Adrenal gland (tissue), 19 donors: ENCODE data around the gene HS3ST1. TPM values are rescaled to one million over a fixed set of nuclear protein-coding genes. Genes with fewer than 3 reads are reported as not detected.

Source experiments
- DNase-seq, 7 donors: peaks; one replicate each; pipeline ENCODE4 v3.0.0-alpha.2; 2019 to 2020
- H3K27ac ChIP-seq, 5 donors: fragments of 200-600 bp; sonication (generic) in 4 of 5; 1 replicate in 3 of 5; 2 replicates in 2 of 5; pipeline versions ENCODE4 v1.5.1 to v1.8.0; 2016 to 2020; ENCODE audit warnings: mild to moderate bottlenecking in 1 of 5
- H3K27me3 ChIP-seq: fragments of 200-600 bp; 2 replicates; pipeline ENCODE4 v1.8.0; 2021
- H3K36me3 ChIP-seq, 2 donors: fragments of 200-600 bp; replicated peaks in 1 of 2; 1 replicate in 1 of 2; 2 replicates in 1 of 2; pipeline versions ENCODE4 v1.5.1 to v1.8.0; 2018 to 2022
- H3K4me1 ChIP-seq, 2 donors: fragments of 200-600 bp; replicated peaks in 1 of 2; 1 replicate in 1 of 2; 2 replicates in 1 of 2; pipeline versions ENCODE4 v1.5.1 to v1.8.0; 2018 to 2021
- H3K4me3 ChIP-seq, 4 donors: fragments of 200-600 bp; sonication (generic) in 3 of 4; one replicate each; pipeline ENCODE4 v1.5.1; 2016 to 2018
- H3K9me3 ChIP-seq, 3 donors: fragments of 200-600 bp; sonication (generic) in 1 of 3; replicated peaks in 1 of 3; 1 replicate in 2 of 3; 2 replicates in 1 of 3; pipeline versions ENCODE4 v1.5.1 to v1.8.0; 2016 to 2021
- CTCF ChIP-seq, 6 experiments: fragments of 450-650 bp in 4 of 6; fragments of 200-600 bp in 2 of 6; sonication (generic) in 1 of 6; IDR thresholded peaks; 1 replicate in 5 of 6; 2 replicates in 1 of 6; pipeline versions ENCODE4 v1.5.1 to v1.8.0; 2016 to 2021; ENCODE audit warnings: antibody characterized with exemption in 6 of 6, mild to moderate bottlenecking in 2 of 6, moderate library complexity in 1 of 6
- POLR2A ChIP-seq, 2 donors: fragments of 450-650 bp; IDR thresholded peaks; one replicate each; pipeline ENCODE4 v1.6.1; 2017; ENCODE audit warnings: antibody characterized with exemption in 2 of 2, mild to moderate bottlenecking in 2 of 2, moderate library complexity in 1 of 2
- WGBS, 4 donors: extraction: QIAGEN DNeasy Blood & Tissue Kit in 2 of 4; methylation state at CpG; one replicate each; pipeline versions ENCODE4 v1.1.5 to v1.1.7; 2013 to 2017; 5-methylcytosine and 5-hydroxymethylcytosine counted together
- intact Hi-C, 2 donors: fragments of 100-400 bp; cut with DNase I; formaldehyde crosslinking; loops; one replicate each; pipeline versions ENCODE4 v1.14.1 to v1.15.0; 2022 to 2023
- long read RNA-seq, 10 donors: library from polyadenylated mRNA in 3 of 10; unstranded in 2 of 10; stranded (forward) in 1 of 10; transcript quantifications; one replicate each; pipeline ENCODE4 v2.0.0 and lab custom pipeline, GENCODE V29; 2021 to 2026
- polyA plus RNA-seq, 3 donors: library from polyadenylated mRNA; stranded (reverse); fragments of 200-250 nt in 2 of 3; fragments of 350-450 nt in 1 of 3; fragmentation: Illumina TruSeq in 1 of 3; extraction: RNeasy Lipid Tissue Mini Kit (QIAGEN cat#74804) in 1 of 3; gene quantifications; one replicate each; pipeline ENCODE4 v1.2.3, GENCODE V29; 2013 to 2014
- total RNA-seq, 9 donors: library from RNA; depleted of rRNA in 4 of 9; stranded (reverse); fragments of >200 nt in 4 of 9; fragments of 120-200 nt in 1 of 9; fragmentation: NEBNext Ultra II Directional in 1 of 9; extraction: Animal tissue kit (Norgen Biotek cat#: 25700) in 1 of 9; gene quantifications; one replicate each; pipeline versions ENCODE4 v1.1.0 to v1.2.4, GENCODE V29; 2013 to 2023
- donor health status: healthy with polysubstance abuse.
- donor health status: Bipolar disorder and iron deficiency.
- donor health status: DM: yes; HTN: yes; CAD: no.
- donor health status: DM: no; HTN: no; CAD: no.
- donor health status: DM: no; HTN: no; CAD: no.
- donor health status: DM: yes; HTN: yes; CAD: no.

The HS3ST1 gene
- 1 to 10 TPM in 7 of 9 donors, under 1 TPM in 2; 0.60 to 7.8 (median 3.4) TPM for total RNA-seq
- polyA plus RNA-seq = 1 to 10 TPM in 2 of 3 donors, under 1 TPM in 1; 0.95 to 1.5 (median 1.2) TPM
- long read RNA-seq, donor 1 = 0 reads
- long read RNA-seq, donor 2 = 0 reads
- long read RNA-seq, donor 3, full-length matches to known transcripts = 1 of 1 reads
- long read RNA-seq, donor 3, partial matches to known transcripts = 0 of 1 reads
- long read RNA-seq, donor 3, other reads (novel, unspliced or antisense) = 0 of 1 reads
- long read RNA-seq, donor 4, full-length matches to known transcripts = 3 of 8 reads
- long read RNA-seq, donor 4, partial matches to known transcripts = 0 of 8 reads
- long read RNA-seq, donor 4, other reads (novel, unspliced or antisense) = 5 of 8 reads
- long read RNA-seq, donor 5, full-length matches to known transcripts = 6 of 6 reads
- long read RNA-seq, donor 5, partial matches to known transcripts = 0 of 6 reads
- long read RNA-seq, donor 5, other reads (novel, unspliced or antisense) = 0 of 6 reads
- long read RNA-seq, donor 6, full-length matches to known transcripts = 10 of 20 reads
- long read RNA-seq, donor 6, partial matches to known transcripts = 0 of 20 reads
- long read RNA-seq, donor 6, other reads (novel, unspliced or antisense) = 10 of 20 reads
- long read RNA-seq, donor 7 = 0 reads
- long read RNA-seq, donor 8, full-length matches to known transcripts = 3 of 3 reads
- long read RNA-seq, donor 8, partial matches to known transcripts = 0 of 3 reads
- long read RNA-seq, donor 8, other reads (novel, unspliced or antisense) = 0 of 3 reads
- long read RNA-seq, donor 9 = 0 reads
- long read RNA-seq, donor 10, full-length matches to known transcripts = 2 of 2 reads
- long read RNA-seq, donor 10, partial matches to known transcripts = 0 of 2 reads
- long read RNA-seq, donor 10, other reads (novel, unspliced or antisense) = 0 of 2 reads

GRCh38 chr4:11428231-11428898 is at the start of gene HS3ST1:
Gene HS3ST1 (minus strand): TSS chr4:11428894. CDS start chr4:11400005, 28,889 bp downstream.
- Histone ChIP-seq H3K4me1 (peaks cover 3 to 26% of the 10 kb centered on the region in 2 donors), H3K36me3 (no peaks in the 10 kb centered on the region), H3K27me3 (no peaks in the 10 kb centered on the region), H3K9me3 (no peaks in the 10 kb centered on the region), H3K27ac (peak within 1 kb of the TSS; percentile 15 to 87 (median 70)), H3K4me3 (peak within 1 kb of the TSS; percentile 59 to 80 (median 66))
- no peak for DNase-seq
- 0 to 6% (median 1%) methylated on average over 3 to 43 of the region's 43 CpGs for WGBS, 4 donors
- intact Hi-C loops = loop anchor here (5.0 to 10.0 kb wide), 3 partner anchors 296 to 856 kb away; no protein-coding TSS in a partner anchor
- no peak for TF ChIP-seq CTCF (IDR thresholded peaks at IDR 0.05)
- no peak for TF ChIP-seq POLR2A (IDR thresholded peaks at IDR 0.05)

- no peaks in the 10 kb centered on the region for H3K4me1 ChIP-seq
- no peak overlapping the region for H3K27ac ChIP-seq
- intact Hi-C loops = no loop called here
- H3K4me3 ChIP-seq = no peak overlapping the region
- DNase-seq = no peak
- TF ChIP-seq CTCF (IDR thresholded peaks at IDR 0.05) = no peak
- TF ChIP-seq POLR2A (IDR thresholded peaks at IDR 0.05) = no peak
- H3K9me3 ChIP-seq = no peaks in the 10 kb centered on the region
- H3K36me3 ChIP-seq = no peaks in the 10 kb centered on the region
- 68 to 76% (median 71%) methylated on average over 2 of the region's 2 CpGs for WGBS, 4 donors
- no peaks in the 10 kb centered on the region for H3K27me3 ChIP-seq
Measured at GRCh38 chr4:11475871-11476270, 47.2 kb upstream of the HS3ST1 start.

- no peaks in the 10 kb centered on the region for H3K27me3 ChIP-seq
- H3K36me3 ChIP-seq = no peaks in the 10 kb centered on the region
- TF ChIP-seq POLR2A (IDR thresholded peaks at IDR 0.05) = no peak
- TF ChIP-seq CTCF (IDR thresholded peaks at IDR 0.05) = no peak
- intact Hi-C loops = no loop called here
- no peak overlapping the region for H3K27ac ChIP-seq
- no peaks in the 10 kb centered on the region for H3K9me3 ChIP-seq
- no peaks in the 10 kb centered on the region for H3K4me1 ChIP-seq
- no peak overlapping the region for H3K4me3 ChIP-seq
- no peak for DNase-seq
- WGBS, 4 donors = 67 to 97% (median 72%) methylated on average over 1 of the region's 1 CpG
Measured at GRCh38 chr4:11474146-11474545, 45.5 kb upstream of the HS3ST1 start.
